SK-N-MC (cell line): ENCODE data around the gene KCNJ11.

Source experiments
- DNase-seq: peaks from one replicate; pipeline ENCODE4 v3.0.0-alpha.2; 2011; ENCODE audit warnings: low read depth, low spot score
- H3K27ac ChIP-seq: fragments of 200-600 bp; sonication (generic); 2 replicates; pipeline ENCODE4 v1.5.1; 2016; ENCODE audit warnings: mixed run types
- H3K36me3 ChIP-seq: fragments of 200-600 bp; sonication (generic); 2 replicates; pipeline ENCODE4 v1.6.1; 2017; ENCODE audit warnings: antibody characterized with exemption, low read length, mixed read lengths; ENCODE audit not compliant: insufficient read depth
- H3K4me3 ChIP-seq: fragments of 200-600 bp; sonication (generic); 2 replicates; pipeline ENCODE4 v1.5.1; 2016
- H3K9ac ChIP-seq: fragments of 200-600 bp; sonication (generic); 2 replicates; pipeline ENCODE4 v1.8.0; 2017; ENCODE audit warnings: mixed run types, mixed read lengths; ENCODE audit not compliant: insufficient read length
- H3K9me3 ChIP-seq: fragments of 200-600 bp; sonication (generic); 2 replicates; pipeline ENCODE4 v1.6.1; 2017; ENCODE audit warnings: low read depth, mild to moderate bottlenecking, antibody characterized with exemption, low read length, moderate library complexity, mixed read lengths
- EZH2 ChIP-seq: fragments of 200-600 bp; sonication (generic); IDR thresholded peaks from one replicate; pipeline ENCODE4 v1.6.1; 2017; ENCODE audit warnings: antibody characterized with exemption
- FOXP2 ChIP-seq: optimal IDR thresholded peaks from 2 replicates; pipeline ENCODE3; 2011; ENCODE audit warnings: mild to moderate bottlenecking, moderate library complexity; ENCODE audit not compliant: insufficient read depth; ENCODE audit errors: extremely low read length, control extremely low read depth
- POLR2AphosphoS5 ChIP-seq: IDR thresholded peaks from 2 replicates; pipeline ENCODE4 v1.6.1; 2012; ENCODE audit warnings: mild to moderate bottlenecking, low read depth, low read length, borderline replicate concordance

KCNJ11 gene

GRCh38 chr11:17412488-17413180, 24.2 kb upstream of the KCNJ11 start:
- no peak for DNase-seq
- Histone ChIP-seq H3K4me3 (no peak overlapping the region), H3K9me3 (no peaks in the 10 kb centered on the region), H3K36me3 (no peaks in the 10 kb centered on the region), H3K27ac (no peak overlapping the region), H3K9ac (no peak overlapping the region)
- no peak for TF ChIP-seq FOXP2
- TF ChIP-seq EZH2 = no peak
- TF ChIP-seq POLR2AphosphoS5 = no peak

- no peak for DNase-seq
- no peak for TF ChIP-seq FOXP2
- no peak for TF ChIP-seq POLR2AphosphoS5
- TF ChIP-seq EZH2 = no peak
- H3K27ac ChIP-seq = no peak overlapping the region
Measured at GRCh38 chr11:17411418-17411817, 23.0 kb upstream of the KCNJ11 start.

GRCh38 chr11:17410606-17411379, 22.3 kb upstream of the KCNJ11 start:
- H3K27ac ChIP-seq = no peak overlapping the region
- H3K36me3 ChIP-seq = no peaks in the 10 kb centered on the region
- no peak overlapping the region for H3K9ac ChIP-seq
- no peak for DNase-seq
- no peaks in the 10 kb centered on the region for H3K9me3 ChIP-seq
- no peak overlapping the region for H3K4me3 ChIP-seq
- no peak for TF ChIP-seq POLR2AphosphoS5
- TF ChIP-seq EZH2 = no peak
- TF ChIP-seq FOXP2 = no peak

More at GRCh38 chr11:17411418-17411817, 23.0 kb upstream of the KCNJ11 start:
- Histone ChIP-seq H3K36me3 (no peaks in the 10 kb centered on the region), H3K9me3 (no peaks in the 10 kb centered on the region), H3K4me3 (no peak overlapping the region), H3K9ac (no peak overlapping the region)

- no peak for DNase-seq
- TF ChIP-seq FOXP2 (no peak), POLR2AphosphoS5 (no peak), EZH2 (no peak)
- no peak overlapping the region for H3K9ac ChIP-seq
Measured at GRCh38 chr11:17408641-17409040, 20.2 kb upstream of the KCNJ11 start.

GRCh38 chr11:17408026-17408425, 19.6 kb upstream of the KCNJ11 start:
- TF ChIP-seq FOXP2 = no peak
- TF ChIP-seq POLR2AphosphoS5 = no peak
- TF ChIP-seq EZH2 = no peak
- H3K27ac ChIP-seq = no peak overlapping the region
- no peaks in the 10 kb centered on the region for H3K36me3 ChIP-seq
- no peak overlapping the region for H3K9ac ChIP-seq
- no peak for DNase-seq
- H3K4me3 ChIP-seq = no peak overlapping the region
- H3K9me3 ChIP-seq = no peaks in the 10 kb centered on the region

More at GRCh38 chr11:17408641-17409040, 20.2 kb upstream of the KCNJ11 start:
- no peaks in the 10 kb centered on the region for H3K36me3 ChIP-seq
- H3K4me3 ChIP-seq = no peak overlapping the region
- H3K27ac ChIP-seq = no peak overlapping the region
- no peaks in the 10 kb centered on the region for H3K9me3 ChIP-seq

- Histone ChIP-seq H3K9me3 (no peaks in the 10 kb centered on the region), H3K9ac (no peak overlapping the region), H3K27ac (no peak overlapping the region), H3K36me3 (no peaks in the 10 kb centered on the region), H3K4me3 (no peak overlapping the region)
- TF ChIP-seq EZH2 = no peak
- no peak for TF ChIP-seq FOXP2
- TF ChIP-seq POLR2AphosphoS5 = no peak
- DNase-seq = no peak
Measured at GRCh38 chr11:17407575-17407974, 19.1 kb upstream of the KCNJ11 start.

GRCh38 chr11:17406818-17407149, 18.3 kb upstream of the KCNJ11 start:
- TF ChIP-seq FOXP2 (no peak), EZH2 (no peak), POLR2AphosphoS5 (no peak)
- Histone ChIP-seq H3K4me3 (no peak overlapping the region), H3K9me3 (no peaks in the 10 kb centered on the region), H3K27ac (no peak overlapping the region), H3K9ac (no peak overlapping the region), H3K36me3 (no peaks in the 10 kb centered on the region)
- DNase-seq = no peak

- no peak overlapping the region for H3K9ac ChIP-seq
- TF ChIP-seq FOXP2 = no peak
- TF ChIP-seq POLR2AphosphoS5 = no peak
- no peak for TF ChIP-seq EZH2
- H3K4me3 ChIP-seq = no peak overlapping the region
- no peak for DNase-seq
- no peaks in the 10 kb centered on the region for H3K9me3 ChIP-seq
- H3K36me3 ChIP-seq = no peaks in the 10 kb centered on the region
- H3K27ac ChIP-seq = no peak overlapping the region
Measured at GRCh38 chr11:17406082-17406817, 17.8 kb upstream of the KCNJ11 start.
